ENCODE measurements around the gene MYORG. TPM values are rescaled to one million over a fixed set of nuclear protein-coding genes. Genes with fewer than 3 reads are reported as not detected.

MYORG gene
- total RNA-seq (1 to 10 TPM; 6.1 to 9.6 TPM), polyA plus RNA-seq (1 to 10 TPM; 1.6 to 2.1 TPM)
- long read RNA-seq, donor 1, partial matches to known transcripts: 0 of 6 reads
- long read RNA-seq, donor 1, other reads (novel, unspliced or antisense): 6 of 6 reads
- long read RNA-seq, donor 2, full-length matches to known transcripts: 1 of 5 reads
- long read RNA-seq, donor 2, partial matches to known transcripts: 0 of 5 reads
- long read RNA-seq, donor 2, other reads (novel, unspliced or antisense): 4 of 5 reads

DNA sequence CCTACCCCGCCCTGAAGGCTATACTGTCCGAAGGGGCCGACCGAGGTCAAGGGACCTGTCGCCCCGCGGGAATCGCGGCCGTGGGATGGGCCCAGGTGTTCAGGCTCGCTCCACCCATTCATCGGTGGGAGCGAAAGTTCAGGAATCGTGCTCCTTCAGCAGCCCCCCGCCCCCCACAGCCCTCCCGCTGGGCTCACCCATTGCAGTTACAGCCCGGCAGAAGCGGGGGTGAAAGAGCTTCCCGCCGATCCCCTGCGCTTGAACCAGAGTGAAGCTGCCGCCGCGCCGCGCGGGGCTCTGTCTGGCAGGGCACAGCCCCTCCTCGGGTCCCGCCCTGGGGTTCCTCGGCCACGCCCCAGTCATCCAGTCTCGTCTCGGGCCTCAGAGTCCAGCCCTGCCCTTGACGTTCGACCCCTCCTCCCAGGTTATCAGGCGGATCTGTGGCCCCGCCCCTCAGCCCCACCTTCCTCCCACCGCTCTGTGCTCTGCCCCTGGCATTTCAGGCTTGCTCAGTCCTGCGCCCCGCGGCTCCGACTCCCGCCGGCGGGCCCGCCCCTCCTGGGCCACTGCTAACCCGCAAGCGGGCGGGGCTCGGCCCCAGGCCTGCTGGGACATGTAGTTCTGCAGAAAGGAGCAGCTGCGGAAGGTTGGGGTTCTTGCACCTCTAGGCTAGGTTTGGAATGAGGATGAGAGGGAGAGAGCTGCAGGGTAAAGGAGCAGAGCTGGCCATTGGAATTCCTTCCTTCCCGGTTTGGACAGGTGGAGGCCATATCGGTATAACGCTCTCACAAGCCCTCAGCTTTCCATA lies at the start of gene MYORG:
MYORG (minus strand) TSS at position 303 of the 808 bp plus-strand sequence. CDS start 3,955 bp downstream, outside the sequence.
- intact Hi-C loops (cut with DNase I): loop anchor here in 1 of 2 donors (1.0 to 5.0 kb wide), 2 partner anchors 47 to 124 kb away; partner anchors contain the start of genes KIF24 and NUDT2
- H3K4me1 ChIP-seq (ENCODE audit: control insufficient read depth in 1 of 2, insufficient read depth in 2 of 2, low read length in 2 of 2): no peaks in the 10 kb centered on the region

DNA sequence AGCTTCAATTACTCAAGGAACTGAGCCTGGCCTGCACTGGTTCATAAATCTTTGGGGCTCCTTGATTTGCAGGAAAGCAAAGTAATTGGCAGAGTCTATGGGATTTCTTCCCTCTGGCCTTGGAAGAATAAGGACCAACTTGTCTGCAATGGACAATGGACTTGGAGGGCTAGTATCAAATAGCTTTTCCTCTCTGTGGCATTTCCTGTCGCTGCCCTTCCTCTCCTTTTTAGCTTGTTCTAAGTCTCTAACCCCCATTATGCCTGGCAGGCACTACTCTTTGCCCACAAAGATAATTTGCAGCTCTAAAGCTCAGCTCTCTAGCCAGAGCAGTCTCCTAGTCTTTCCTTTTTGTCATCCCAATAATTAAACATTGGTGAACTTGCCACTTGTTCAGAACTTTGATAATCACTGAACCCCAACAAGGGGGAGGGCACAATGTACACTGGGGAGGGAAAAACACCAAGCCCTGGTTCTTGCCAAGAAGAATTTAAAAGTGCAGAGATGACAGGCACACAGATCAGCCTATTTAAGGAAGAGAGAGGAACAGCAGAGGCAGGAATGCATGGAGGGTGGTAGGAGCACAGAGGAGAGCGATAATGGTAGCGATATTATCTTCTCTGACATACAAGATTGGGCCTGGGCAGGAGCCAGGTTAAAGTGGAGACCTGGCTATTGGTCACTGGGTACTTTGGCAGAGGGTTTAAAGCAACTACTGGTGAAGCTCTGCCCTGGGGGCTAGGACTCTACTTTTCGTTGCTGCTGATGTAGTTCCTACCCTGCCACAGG lies 43.2 kb upstream of the MYORG start:
- Histone ChIP-seq H3K27me3 (ENCODE audit: control insufficient read depth in 1 of 2, insufficient read depth in 2 of 2, low read length in 1 of 2) (no peaks in the 10 kb centered on the region), H3K4me3 (ENCODE audit: low read length in 2 of 2) (no peak overlapping the region), H3K36me3 (ENCODE audit: control insufficient read depth in 1 of 2, insufficient read depth in 2 of 2, low read length in 1 of 2) (no peaks in the 10 kb centered on the region), H3K9me3 (ENCODE audit: control insufficient read depth, low read length) (no peaks in the 10 kb centered on the region), H3K27ac (ENCODE audit: low read depth in 1 of 2, low read length in 2 of 2) (no peak overlapping the region), H3K4me1 (ENCODE audit: control insufficient read depth in 1 of 2, insufficient read depth in 2 of 2, low read length in 2 of 2) (no peaks in the 10 kb centered on the region)
- ATAC-seq (ENCODE audit: low FRiP score): no peak
- intact Hi-C loops (cut with DNase I): no loop called here
- 88 to 91% methylated on average over 4 of the region's 4 CpGs for WGBS, 2 donors
- DNase-seq: no peak

More for the DNA sequence above, at the start of gene MYORG:
- WGBS, 2 donors: 0% methylated on average over 48 to 54 of the region's 54 CpGs
- DNase-seq (peak; percentile 96), ATAC-seq (ENCODE audit: low FRiP score) (peak; percentile 91)
- Histone ChIP-seq H3K27me3 (ENCODE audit: control insufficient read depth in 1 of 2, insufficient read depth in 2 of 2, low read length in 1 of 2) (no peaks in the 10 kb centered on the region), H3K9me3 (ENCODE audit: control insufficient read depth, low read length) (no peaks in the 10 kb centered on the region), H3K27ac (ENCODE audit: low read depth in 1 of 2, low read length in 2 of 2) (peak within 1 kb of the TSS in 1 of 2 donors; percentile 23), H3K4me3 (ENCODE audit: low read length in 2 of 2) (peak within 1 kb of the TSS; percentile 39 to 56), H3K36me3 (ENCODE audit: control insufficient read depth in 1 of 2, insufficient read depth in 2 of 2, low read length in 1 of 2) (no peaks in the 10 kb centered on the region)

DNA sequence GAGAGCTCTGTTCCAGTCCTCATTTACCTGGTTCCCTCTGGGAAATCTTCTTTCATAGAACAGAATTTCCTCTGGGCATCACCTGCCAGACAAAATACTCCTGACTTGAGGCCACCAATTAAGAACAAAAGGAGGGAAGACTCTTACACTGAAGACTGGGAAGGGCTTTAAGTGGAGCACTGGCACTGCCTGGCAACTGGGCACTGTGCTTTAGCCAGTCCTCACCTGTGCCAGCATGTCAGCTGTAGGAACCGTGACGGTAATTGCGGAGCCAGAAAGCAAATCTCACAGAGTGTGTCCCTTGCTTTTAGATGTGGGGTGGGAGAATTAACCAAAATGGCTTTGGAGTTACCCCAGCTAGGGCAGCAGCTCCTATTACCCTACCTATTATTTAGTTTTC lies 41.0 kb upstream of the MYORG start:
- Histone ChIP-seq H3K27me3 (ENCODE audit: control insufficient read depth in 1 of 2, insufficient read depth in 2 of 2, low read length in 1 of 2) (no peaks in the 10 kb centered on the region), H3K4me3 (ENCODE audit: low read length in 2 of 2) (no peak overlapping the region), H3K27ac (ENCODE audit: low read depth in 1 of 2, low read length in 2 of 2) (no peak overlapping the region), H3K9me3 (ENCODE audit: control insufficient read depth, low read length) (no peaks in the 10 kb centered on the region), H3K4me1 (ENCODE audit: control insufficient read depth in 1 of 2, insufficient read depth in 2 of 2, low read length in 2 of 2) (no peaks in the 10 kb centered on the region), H3K36me3 (ENCODE audit: control insufficient read depth in 1 of 2, insufficient read depth in 2 of 2, low read length in 1 of 2) (no peaks in the 10 kb centered on the region)
- no peak for ATAC-seq (ENCODE audit: low FRiP score)
- intact Hi-C loops (cut with DNase I): no loop called here
- no peak for DNase-seq
- 87 to 88% methylated on average over 3 of the region's 3 CpGs for WGBS, 2 donors

DNA sequence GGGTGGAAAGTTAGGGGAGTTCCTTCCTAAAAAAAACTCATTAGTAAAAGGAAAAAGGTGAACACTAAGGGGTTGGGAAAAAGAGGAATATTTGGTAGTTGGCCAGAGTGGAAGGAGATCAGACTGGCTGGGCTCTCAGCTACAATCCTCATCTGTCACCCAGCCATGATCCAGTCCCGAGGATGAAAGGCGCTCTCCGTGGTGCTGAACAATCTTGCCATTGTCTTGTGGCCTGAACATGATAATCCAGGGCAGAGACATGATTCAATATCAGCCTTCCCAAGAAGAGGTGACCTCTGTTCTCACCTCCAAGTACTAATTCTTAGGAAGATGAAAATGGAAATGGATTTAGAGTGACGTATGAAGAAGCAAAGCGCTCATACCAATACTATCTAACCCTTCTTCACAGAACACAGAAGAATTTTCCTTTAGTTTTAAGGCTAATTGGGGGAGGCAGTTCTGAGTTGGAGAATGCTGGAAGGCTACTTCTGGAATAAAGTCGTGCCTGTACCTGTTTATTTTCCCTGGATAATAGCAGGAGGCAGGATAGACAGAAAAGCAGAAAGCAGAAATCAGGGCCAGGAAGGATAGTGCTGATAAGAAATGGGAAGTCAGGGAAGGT lies 36.6 kb upstream of the MYORG start:
- DNase-seq (peak in 1 of 2 donors; percentile 58), ATAC-seq (ENCODE audit: low FRiP score) (no peak)
- no peak overlapping the region for H3K27ac ChIP-seq (ENCODE audit: low read depth in 1 of 2, low read length in 2 of 2)
- 16% methylated on average over 6 of the region's 6 CpGs for WGBS, 2 donors
- H3K4me3 ChIP-seq (ENCODE audit: low read length in 2 of 2): no peak overlapping the region
- no peaks in the 10 kb centered on the region for H3K9me3 ChIP-seq (ENCODE audit: control insufficient read depth, low read length)
- peaks cover 0 to 1% of the 10 kb centered on the region in 2 donors for H3K4me1 ChIP-seq (ENCODE audit: control insufficient read depth in 1 of 2, insufficient read depth in 2 of 2, low read length in 2 of 2)
- intact Hi-C loops (cut with DNase I): no loop called here
- no peaks in the 10 kb centered on the region for H3K27me3 ChIP-seq (ENCODE audit: control insufficient read depth in 1 of 2, insufficient read depth in 2 of 2, low read length in 1 of 2)
- H3K36me3 ChIP-seq (ENCODE audit: control insufficient read depth in 1 of 2, insufficient read depth in 2 of 2, low read length in 1 of 2): no peaks in the 10 kb centered on the region

DNA sequence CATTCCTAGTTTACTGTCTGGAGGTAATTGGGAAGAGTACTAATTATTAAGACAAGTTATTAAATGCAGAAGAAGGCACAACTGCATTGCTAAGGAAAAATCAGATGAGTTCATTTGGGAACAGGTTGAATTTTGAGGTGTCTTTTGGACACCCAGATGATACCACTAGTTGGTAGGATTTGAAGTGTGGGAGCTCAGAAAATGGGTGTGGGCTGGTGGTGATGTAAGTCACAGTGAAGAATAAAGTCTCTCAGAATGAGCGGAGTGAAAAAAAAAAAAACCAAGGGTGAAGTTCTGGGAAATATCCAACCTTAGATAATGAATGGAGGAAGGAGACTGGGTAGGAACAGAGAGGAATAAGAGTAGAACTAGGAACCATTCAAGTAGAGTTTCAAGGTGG lies 35.6 kb upstream of the MYORG start:
- WGBS, 2 donors: 42 to 44% methylated on average over 1 of the region's 1 CpG
- intact Hi-C loops (cut with DNase I): no loop called here
- no peak for ATAC-seq (ENCODE audit: low FRiP score)
- no peak overlapping the region for H3K4me3 ChIP-seq (ENCODE audit: low read length in 2 of 2)
- H3K27me3 ChIP-seq (ENCODE audit: control insufficient read depth in 1 of 2, insufficient read depth in 2 of 2, low read length in 1 of 2): no peaks in the 10 kb centered on the region
- no peak for DNase-seq
- peaks cover 0 to 1% of the 10 kb centered on the region in 2 donors for H3K4me1 ChIP-seq (ENCODE audit: control insufficient read depth in 1 of 2, insufficient read depth in 2 of 2, low read length in 2 of 2)
- no peaks in the 10 kb centered on the region for H3K36me3 ChIP-seq (ENCODE audit: control insufficient read depth in 1 of 2, insufficient read depth in 2 of 2, low read length in 1 of 2)
- no peaks in the 10 kb centered on the region for H3K9me3 ChIP-seq (ENCODE audit: control insufficient read depth, low read length)
- no peak overlapping the region for H3K27ac ChIP-seq (ENCODE audit: low read depth in 1 of 2, low read length in 2 of 2)

DNA sequence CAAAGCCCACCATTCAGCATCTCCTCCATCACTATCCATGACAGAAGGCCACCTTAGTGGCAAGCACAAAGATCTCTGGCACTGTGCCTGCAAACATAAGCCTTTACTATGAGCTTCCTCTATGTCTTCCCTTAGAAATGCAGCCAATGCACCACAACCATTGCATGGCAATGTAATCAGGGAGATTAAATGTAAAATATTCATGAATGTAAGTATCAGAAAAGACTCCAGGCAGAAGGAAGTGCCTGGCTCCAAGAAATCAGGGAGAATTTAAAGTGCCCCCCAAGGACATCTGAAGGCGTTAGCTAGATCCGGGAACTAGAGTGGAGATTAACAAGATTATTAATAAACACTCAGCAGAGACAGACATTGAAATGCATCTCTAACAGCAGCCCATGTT lies 32.5 kb upstream of the MYORG start:
- H3K27ac ChIP-seq (ENCODE audit: low read depth in 1 of 2, low read length in 2 of 2): no peak overlapping the region
- no peaks in the 10 kb centered on the region for H3K27me3 ChIP-seq (ENCODE audit: control insufficient read depth in 1 of 2, insufficient read depth in 2 of 2, low read length in 1 of 2)
- no peak for DNase-seq
- WGBS, 2 donors: 76 to 79% methylated on average over 2 of the region's 2 CpGs
- no peak for ATAC-seq (ENCODE audit: low FRiP score)
- intact Hi-C loops (cut with DNase I): no loop called here
- peaks cover 0 to 1% of the 10 kb centered on the region in 2 donors for H3K4me1 ChIP-seq (ENCODE audit: control insufficient read depth in 1 of 2, insufficient read depth in 2 of 2, low read length in 2 of 2)
- H3K9me3 ChIP-seq (ENCODE audit: control insufficient read depth, low read length): no peaks in the 10 kb centered on the region
- H3K4me3 ChIP-seq (ENCODE audit: low read length in 2 of 2): no peak overlapping the region
- no peaks in the 10 kb centered on the region for H3K36me3 ChIP-seq (ENCODE audit: control insufficient read depth in 1 of 2, insufficient read depth in 2 of 2, low read length in 1 of 2)

DNA sequence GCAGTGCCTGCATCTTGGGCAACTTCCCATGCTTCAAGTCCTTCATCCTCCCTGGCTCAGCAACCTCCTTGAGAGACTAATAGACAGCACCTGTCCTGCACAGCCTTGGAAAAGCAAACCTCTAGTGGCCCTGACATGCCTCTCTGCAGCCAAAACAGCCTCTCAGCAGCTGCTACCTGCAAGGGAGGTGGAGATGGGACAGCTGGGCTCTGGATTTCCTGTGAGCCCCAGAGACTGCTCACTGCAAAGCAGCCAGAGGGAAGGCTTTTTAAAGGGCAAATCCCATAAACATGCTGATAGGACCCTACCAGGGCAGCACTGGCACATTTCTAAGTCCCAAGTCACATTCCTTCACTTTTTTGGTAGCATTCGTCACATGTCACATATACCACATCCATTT lies 31.5 kb upstream of the MYORG start:
- no peaks in the 10 kb centered on the region for H3K9me3 ChIP-seq (ENCODE audit: control insufficient read depth, low read length)
- H3K27ac ChIP-seq (ENCODE audit: low read depth in 1 of 2, low read length in 2 of 2): no peak overlapping the region
- no peaks in the 10 kb centered on the region for H3K27me3 ChIP-seq (ENCODE audit: control insufficient read depth in 1 of 2, insufficient read depth in 2 of 2, low read length in 1 of 2)
- H3K36me3 ChIP-seq (ENCODE audit: control insufficient read depth in 1 of 2, insufficient read depth in 2 of 2, low read length in 1 of 2): no peaks in the 10 kb centered on the region
- 95% methylated on average over 1 of the region's 1 CpG for WGBS, 2 donors
- ATAC-seq (ENCODE audit: low FRiP score): no peak
- no peak for DNase-seq
- H3K4me1 ChIP-seq (ENCODE audit: control insufficient read depth in 1 of 2, insufficient read depth in 2 of 2, low read length in 2 of 2): peaks cover 0 to 1% of the 10 kb centered on the region in 2 donors
- intact Hi-C loops (cut with DNase I): no loop called here
- H3K4me3 ChIP-seq (ENCODE audit: low read length in 2 of 2): no peak overlapping the region

DNA sequence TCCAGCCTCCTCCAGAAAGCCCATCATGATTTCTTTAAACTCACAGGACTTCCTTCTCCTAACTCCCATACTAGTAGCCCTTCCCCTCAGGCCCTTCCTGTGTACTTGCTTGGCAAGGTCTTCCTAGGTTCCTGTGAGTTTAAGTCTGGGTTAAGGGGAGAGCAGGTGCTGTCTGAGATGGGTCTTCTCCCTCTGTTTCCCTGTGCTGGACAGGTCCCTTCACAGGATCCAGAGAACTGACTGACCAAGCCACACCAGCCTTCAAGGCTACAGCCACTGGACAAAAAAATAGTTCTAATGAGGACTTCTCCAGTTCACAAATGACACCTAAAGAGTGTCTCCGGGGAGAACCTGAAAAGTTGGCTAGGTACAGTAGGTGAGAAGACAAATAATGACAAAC lies 29.5 kb upstream of the MYORG start:
- no peak overlapping the region for H3K27ac ChIP-seq (ENCODE audit: low read depth in 1 of 2, low read length in 2 of 2)
- WGBS, 2 donors: 81 to 89% methylated on average over 1 of the region's 1 CpG
- peaks cover 0 to 3% of the 10 kb centered on the region in 2 donors for H3K36me3 ChIP-seq (ENCODE audit: control insufficient read depth in 1 of 2, insufficient read depth in 2 of 2, low read length in 1 of 2)
- intact Hi-C loops (cut with DNase I): no loop called here
- ATAC-seq (ENCODE audit: low FRiP score) (no peak), DNase-seq (no peak)
- H3K4me1 ChIP-seq (ENCODE audit: control insufficient read depth in 1 of 2, insufficient read depth in 2 of 2, low read length in 2 of 2): no peaks in the 10 kb centered on the region
- no peaks in the 10 kb centered on the region for H3K9me3 ChIP-seq (ENCODE audit: control insufficient read depth, low read length)
- no peak overlapping the region for H3K4me3 ChIP-seq (ENCODE audit: low read length in 2 of 2)
- H3K27me3 ChIP-seq (ENCODE audit: control insufficient read depth in 1 of 2, insufficient read depth in 2 of 2, low read length in 1 of 2): no peaks in the 10 kb centered on the region

All from aorta (tissue), 5 donors.